Measurements from ENCODE around the gene USHBP1.

USHBP1 gene

GRCh38 chr19:17254636-17255035 is 9.9 kb downstream of the USHBP1 start:
- Histone ChIP-seq H3K4me1 (ENCODE audit: control insufficient read depth, insufficient read depth, low read length) (peaks cover 14% of the 10 kb centered on the region), H3K27me3 (ENCODE audit: control insufficient read depth, insufficient read depth, low read length) (no peaks in the 10 kb centered on the region), H3K9ac (ENCODE audit: low read length) (no peak overlapping the region), H3K9me3 (ENCODE audit: control insufficient read depth, low read length) (no peaks in the 10 kb centered on the region), H3K4me3 (ENCODE audit: low read length) (no peak overlapping the region), H3K36me3 (ENCODE audit: control insufficient read depth, insufficient read depth, low read length) (no peaks in the 10 kb centered on the region)

- no peaks in the 10 kb centered on the region for H3K36me3 ChIP-seq (ENCODE audit: control insufficient read depth, insufficient read depth, low read length)
- H3K27me3 ChIP-seq (ENCODE audit: control insufficient read depth, insufficient read depth, low read length): no peaks in the 10 kb centered on the region
- no peaks in the 10 kb centered on the region for H3K9me3 ChIP-seq (ENCODE audit: control insufficient read depth, low read length)
- no peak overlapping the region for H3K9ac ChIP-seq (ENCODE audit: low read length)
- peaks cover 40% of the 10 kb centered on the region for H3K4me1 ChIP-seq (ENCODE audit: control insufficient read depth, insufficient read depth, low read length)
- no peak overlapping the region for H3K4me3 ChIP-seq (ENCODE audit: low read length)
Observed at GRCh38 chr19:17249887-17250548, 14.5 kb downstream of the USHBP1 start.

- no peaks in the 10 kb centered on the region for H3K36me3 ChIP-seq (ENCODE audit: control insufficient read depth, insufficient read depth, low read length)
- H3K9ac ChIP-seq (ENCODE audit: low read length): peak overlapping the region; percentile 43
- H3K4me3 ChIP-seq (ENCODE audit: low read length): no peak overlapping the region
- H3K4me1 ChIP-seq (ENCODE audit: control insufficient read depth, insufficient read depth, low read length): peaks cover 38% of the 10 kb centered on the region
- H3K9me3 ChIP-seq (ENCODE audit: control insufficient read depth, low read length): no peaks in the 10 kb centered on the region
- no peaks in the 10 kb centered on the region for H3K27me3 ChIP-seq (ENCODE audit: control insufficient read depth, insufficient read depth, low read length)
Observed at GRCh38 chr19:17248011-17248776, 16.4 kb downstream of the USHBP1 start.

GRCh38 chr19:17246681-17247425 is 17.7 kb downstream of the USHBP1 start:
- peak overlapping the region; percentile 31 for H3K4me3 ChIP-seq (ENCODE audit: low read length)
- no peaks in the 10 kb centered on the region for H3K36me3 ChIP-seq (ENCODE audit: control insufficient read depth, insufficient read depth, low read length)
- no peaks in the 10 kb centered on the region for H3K27me3 ChIP-seq (ENCODE audit: control insufficient read depth, insufficient read depth, low read length)
- H3K9ac ChIP-seq (ENCODE audit: low read length): peak overlapping the region; percentile 74
- H3K4me1 ChIP-seq (ENCODE audit: control insufficient read depth, insufficient read depth, low read length): peaks cover 49% of the 10 kb centered on the region
- H3K9me3 ChIP-seq (ENCODE audit: control insufficient read depth, low read length): no peaks in the 10 kb centered on the region

GRCh38 chr19:17245535-17245984 is 19.0 kb downstream of the USHBP1 start, which contains the start of gene NR2F6:
Gene NR2F6, minus strand, starts transcription at chr19:17245919. Its CDS starts 699 bp downstream, at chr19:17245220.
- Histone ChIP-seq H3K4me1 (ENCODE audit: control insufficient read depth, insufficient read depth, low read length) (peaks cover 59% of the 10 kb centered on the region), H3K36me3 (ENCODE audit: control insufficient read depth, insufficient read depth, low read length) (peaks cover 3% of the 10 kb centered on the region), H3K27me3 (ENCODE audit: control insufficient read depth, insufficient read depth, low read length) (no peaks in the 10 kb centered on the region), H3K9me3 (ENCODE audit: control insufficient read depth, low read length) (no peaks in the 10 kb centered on the region), H3K4me3 (ENCODE audit: low read length) (peak within 1 kb of the TSS; percentile 97), H3K9ac (ENCODE audit: low read length) (peak within 1 kb of the TSS; percentile 92)

GRCh38 chr19:17244618-17245534 is 19.7 kb downstream of the USHBP1 start:
- H3K4me3 ChIP-seq (ENCODE audit: low read length): peak overlapping the region; percentile 97
- peaks cover 7% of the 10 kb centered on the region for H3K36me3 ChIP-seq (ENCODE audit: control insufficient read depth, insufficient read depth, low read length)
- H3K9me3 ChIP-seq (ENCODE audit: control insufficient read depth, low read length): no peaks in the 10 kb centered on the region
- peak overlapping the region; percentile 92 for H3K9ac ChIP-seq (ENCODE audit: low read length)
- peaks cover 64% of the 10 kb centered on the region for H3K4me1 ChIP-seq (ENCODE audit: control insufficient read depth, insufficient read depth, low read length)
- no peaks in the 10 kb centered on the region for H3K27me3 ChIP-seq (ENCODE audit: control insufficient read depth, insufficient read depth, low read length)

GRCh38 chr19:17243830-17244617 is 20.5 kb downstream of the USHBP1 start:
- Histone ChIP-seq H3K4me1 (ENCODE audit: control insufficient read depth, insufficient read depth, low read length) (peaks cover 62% of the 10 kb centered on the region), H3K36me3 (ENCODE audit: control insufficient read depth, insufficient read depth, low read length) (peaks cover 7% of the 10 kb centered on the region), H3K9ac (ENCODE audit: low read length) (peak overlapping the region; percentile 92)

GRCh38 chr19:17243211-17243829 is 21.2 kb downstream of the USHBP1 start:
- Histone ChIP-seq H3K9ac (ENCODE audit: low read length) (peak overlapping the region; percentile 92), H3K36me3 (ENCODE audit: control insufficient read depth, insufficient read depth, low read length) (peaks cover 7% of the 10 kb centered on the region), H3K9me3 (ENCODE audit: control insufficient read depth, low read length) (no peaks in the 10 kb centered on the region), H3K4me1 (ENCODE audit: control insufficient read depth, insufficient read depth, low read length) (peaks cover 59% of the 10 kb centered on the region), H3K4me3 (ENCODE audit: low read length) (peak overlapping the region; percentile 97), H3K27me3 (ENCODE audit: control insufficient read depth, insufficient read depth, low read length) (no peaks in the 10 kb centered on the region)

More at GRCh38 chr19:17243830-17244617, 20.5 kb downstream of the USHBP1 start:
- peak overlapping the region; percentile 97 for H3K4me3 ChIP-seq (ENCODE audit: low read length)
- no peaks in the 10 kb centered on the region for H3K27me3 ChIP-seq (ENCODE audit: control insufficient read depth, insufficient read depth, low read length)
- no peaks in the 10 kb centered on the region for H3K9me3 ChIP-seq (ENCODE audit: control insufficient read depth, low read length)

GRCh38 chr19:17242431-17243208 is 21.9 kb downstream of the USHBP1 start:
- Histone ChIP-seq H3K9ac (ENCODE audit: low read length) (peak overlapping the region; percentile 92), H3K9me3 (ENCODE audit: control insufficient read depth, low read length) (no peaks in the 10 kb centered on the region), H3K36me3 (ENCODE audit: control insufficient read depth, insufficient read depth, low read length) (peaks cover 13% of the 10 kb centered on the region), H3K4me1 (ENCODE audit: control insufficient read depth, insufficient read depth, low read length) (peaks cover 59% of the 10 kb centered on the region), H3K4me3 (ENCODE audit: low read length) (peak overlapping the region; percentile 97), H3K27me3 (ENCODE audit: control insufficient read depth, insufficient read depth, low read length) (no peaks in the 10 kb centered on the region)

GRCh38 chr19:17240826-17241399 is 23.6 kb downstream of the USHBP1 start:
- peak overlapping the region; percentile 61 for H3K9ac ChIP-seq (ENCODE audit: low read length)
- no peaks in the 10 kb centered on the region for H3K27me3 ChIP-seq (ENCODE audit: control insufficient read depth, insufficient read depth, low read length)
- H3K4me1 ChIP-seq (ENCODE audit: control insufficient read depth, insufficient read depth, low read length): peaks cover 59% of the 10 kb centered on the region
- H3K36me3 ChIP-seq (ENCODE audit: control insufficient read depth, insufficient read depth, low read length): peaks cover 13% of the 10 kb centered on the region
- no peak overlapping the region for H3K4me3 ChIP-seq (ENCODE audit: low read length)
- no peaks in the 10 kb centered on the region for H3K9me3 ChIP-seq (ENCODE audit: control insufficient read depth, low read length)

Data from mucosa of stomach (tissue), 1 donor.